GM18526 (cell line): Measurements from ENCODE around the gene GRM2.

Experiments
- POLR2A ChIP-seq: IDR thresholded peaks from 3 replicates; pipeline ENCODE4 v1.6.1; 2011; ENCODE audit not compliant: insufficient read length; ENCODE audit errors: extremely low read depth

GRM2 gene

DNA sequence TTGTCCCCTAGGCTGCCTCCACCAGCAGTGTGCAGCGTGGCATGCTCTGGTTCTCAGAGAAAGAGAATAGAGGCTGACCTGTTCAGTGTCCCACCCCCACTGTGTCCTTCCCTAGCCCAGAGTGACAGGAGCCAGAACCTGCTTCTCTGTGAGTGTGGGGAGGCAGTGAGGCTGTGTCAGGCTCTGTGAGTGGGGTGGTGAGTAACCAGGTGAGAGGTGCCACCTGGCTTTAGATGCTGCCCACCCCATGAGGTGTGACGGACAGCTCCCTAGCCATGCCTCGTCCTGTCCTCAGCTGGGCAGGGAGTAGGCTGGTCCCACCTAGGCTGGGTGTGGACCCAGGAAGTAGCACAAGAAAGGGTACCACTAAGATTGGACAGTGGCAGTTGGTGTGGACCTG lies 29.5 kb upstream of the GRM2 start:
- TF ChIP-seq POLR2A, result no peak

DNA sequence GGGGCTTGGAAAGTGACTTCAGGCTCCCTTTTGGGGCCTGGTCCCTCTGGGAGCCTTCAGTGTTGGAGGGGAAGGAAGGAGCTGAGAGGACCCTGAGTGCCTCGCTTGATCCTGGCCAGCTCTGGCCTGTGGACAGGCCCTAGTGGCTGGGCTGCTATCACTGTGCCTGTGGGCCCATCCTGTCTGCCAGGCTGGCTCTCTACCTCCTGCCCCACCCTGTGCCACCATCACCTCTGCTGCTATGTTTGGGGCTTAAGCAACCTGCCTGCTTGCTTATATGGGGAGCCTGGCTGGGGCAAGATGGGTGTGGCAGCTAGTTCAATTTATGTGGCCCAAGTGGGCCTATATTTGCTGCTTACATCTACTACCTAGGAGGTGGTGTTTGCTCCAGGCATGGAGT lies 28.7 kb upstream of the GRM2 start:
- TF ChIP-seq POLR2A, result no peak

- no peak for TF ChIP-seq POLR2A
Measured at GRCh38 chr3:51678641-51679040, 28.2 kb upstream of the GRM2 start.

DNA sequence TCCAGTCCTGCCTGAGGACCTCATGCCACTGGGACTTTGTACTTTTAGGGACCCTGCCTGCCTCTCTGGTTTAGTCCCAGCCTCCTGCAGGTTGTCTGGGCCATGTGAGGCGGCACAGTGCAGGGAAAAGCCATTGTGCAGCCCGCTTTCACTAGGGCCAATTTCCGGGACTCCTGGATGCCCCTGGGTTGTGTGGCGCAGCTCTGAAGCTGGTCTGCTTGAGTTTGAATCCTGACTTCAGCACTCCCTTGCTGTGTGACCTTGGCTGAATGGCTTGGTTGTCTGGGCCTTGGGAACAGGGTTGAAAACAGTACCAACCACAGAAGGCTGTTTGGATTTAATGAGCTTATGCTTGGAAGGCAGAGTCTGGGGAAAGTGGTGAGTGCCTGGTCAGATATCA lies 27.6 kb upstream of the GRM2 start:
- no peak for TF ChIP-seq POLR2A

- TF ChIP-seq POLR2A, result no peak
Measured at GRCh38 chr3:51679777-51680176, 27.1 kb upstream of the GRM2 start.

- TF ChIP-seq POLR2A, result no peak
Measured at GRCh38 chr3:51680196-51680595, 26.7 kb upstream of the GRM2 start.

GRCh38 chr3:51680663-51681230 lies 26.1 kb upstream of the GRM2 start:
- no peak for TF ChIP-seq POLR2A

DNA sequence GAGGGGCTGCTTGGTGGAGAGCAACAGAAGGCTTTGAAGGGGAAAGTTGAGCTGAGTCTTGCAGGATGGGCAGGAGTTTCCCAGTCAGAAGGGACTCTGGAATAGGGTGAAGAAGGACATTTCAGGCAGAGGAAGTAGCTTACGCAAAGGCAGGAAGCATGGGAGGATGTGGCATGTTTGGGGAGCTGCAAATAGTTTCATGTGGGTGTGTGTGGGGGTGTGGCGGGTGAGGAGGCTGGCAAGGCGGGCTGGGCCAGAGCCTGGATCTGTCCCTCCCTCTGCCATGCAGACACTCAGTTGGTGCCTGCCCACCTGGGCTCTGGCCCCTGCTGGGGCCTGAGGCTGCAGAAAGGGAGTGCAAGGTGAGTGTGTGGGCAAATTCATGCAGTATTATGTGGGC lies 25.4 kb upstream of the GRM2 start:
- TF ChIP-seq POLR2A, result no peak

GRCh38 chr3:51682079-51682478 lies 24.8 kb upstream of the GRM2 start:
- TF ChIP-seq POLR2A, result no peak

DNA sequence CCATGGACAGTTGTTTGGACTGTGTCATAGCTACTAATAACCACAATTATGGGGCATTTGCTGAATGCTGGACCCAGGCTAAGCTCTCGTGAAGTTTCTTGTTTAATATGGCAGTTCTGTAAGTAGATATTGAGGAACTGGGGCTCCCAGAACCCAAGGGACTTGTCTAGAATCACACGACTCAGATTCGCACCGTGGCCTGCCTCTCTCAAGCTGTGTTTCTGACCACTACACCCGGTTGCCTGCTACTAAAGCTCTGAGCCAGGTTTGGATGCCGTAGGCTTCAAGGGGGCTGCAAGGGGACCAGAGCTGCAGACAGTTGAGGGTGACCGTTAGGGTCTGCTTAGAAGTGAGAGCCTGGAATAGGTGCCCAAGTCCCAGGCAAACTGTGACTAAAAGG lies 24.3 kb upstream of the GRM2 start:
- no peak for TF ChIP-seq POLR2A

GRCh38 chr3:51683566-51683965 lies 23.3 kb upstream of the GRM2 start:
- TF ChIP-seq POLR2A, result no peak

GRCh38 chr3:51684971-51685751 lies 21.7 kb upstream of the GRM2 start:
- no peak for TF ChIP-seq POLR2A

DNA sequence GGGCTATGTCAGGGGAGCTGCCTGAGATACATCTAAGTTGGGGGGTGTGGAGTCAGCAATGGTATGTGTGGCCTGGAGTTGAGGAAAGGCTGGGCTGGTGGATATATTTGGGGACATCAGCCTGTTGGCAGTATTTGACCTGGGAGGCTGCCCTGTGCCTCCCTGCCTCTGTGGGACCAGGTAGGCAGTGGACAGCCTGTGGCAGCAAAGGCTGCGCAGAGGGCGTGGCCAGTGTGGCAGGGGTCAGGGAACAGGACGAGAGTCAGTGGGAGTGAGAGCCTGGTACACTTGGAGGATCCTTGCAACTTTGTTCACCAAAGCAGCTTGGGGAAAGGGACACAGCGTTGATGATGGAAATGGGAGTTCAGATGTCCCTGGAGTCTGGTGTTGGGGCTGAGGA lies 20.8 kb upstream of the GRM2 start:
- TF ChIP-seq POLR2A, result no peak

DNA sequence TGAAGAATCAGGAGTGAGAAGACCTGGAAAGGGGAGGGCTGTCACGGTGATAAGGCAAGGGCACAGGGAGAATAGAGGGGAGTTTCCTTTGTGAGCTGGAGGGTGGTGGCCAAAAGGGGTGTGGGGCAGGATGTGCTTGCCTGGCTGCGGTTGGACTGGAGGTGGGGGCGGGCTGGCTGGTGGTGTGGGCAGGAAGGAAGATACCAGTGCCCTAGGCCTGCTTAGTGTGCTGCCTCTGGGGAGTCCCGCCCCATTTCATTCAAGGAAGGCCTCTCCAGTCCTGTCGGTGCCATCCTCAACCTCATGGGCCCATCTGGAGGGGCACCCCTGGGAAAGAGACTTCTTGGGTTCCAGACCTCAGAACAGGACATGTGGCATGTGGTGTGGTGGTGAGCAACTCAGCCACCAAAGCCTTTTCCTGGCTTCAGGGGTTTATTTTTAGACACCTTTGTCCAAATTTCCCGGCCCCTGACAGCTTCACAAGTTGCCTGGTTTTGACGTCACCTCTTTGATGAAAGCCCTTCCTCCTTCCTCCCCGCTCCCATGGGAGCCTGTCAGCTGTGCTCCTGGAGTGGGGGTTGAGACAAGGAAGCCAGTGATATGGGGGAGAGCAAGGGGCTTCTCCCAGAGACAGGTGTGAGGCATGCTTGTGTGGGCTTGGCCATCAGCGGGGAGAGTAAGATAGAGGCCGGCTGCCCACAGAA lies 20.2 kb upstream of the GRM2 start:
- TF ChIP-seq POLR2A, result no peak

GRCh38 chr3:51687431-51688205 lies 19.2 kb upstream of the GRM2 start:
- no peak for TF ChIP-seq POLR2A

DNA sequence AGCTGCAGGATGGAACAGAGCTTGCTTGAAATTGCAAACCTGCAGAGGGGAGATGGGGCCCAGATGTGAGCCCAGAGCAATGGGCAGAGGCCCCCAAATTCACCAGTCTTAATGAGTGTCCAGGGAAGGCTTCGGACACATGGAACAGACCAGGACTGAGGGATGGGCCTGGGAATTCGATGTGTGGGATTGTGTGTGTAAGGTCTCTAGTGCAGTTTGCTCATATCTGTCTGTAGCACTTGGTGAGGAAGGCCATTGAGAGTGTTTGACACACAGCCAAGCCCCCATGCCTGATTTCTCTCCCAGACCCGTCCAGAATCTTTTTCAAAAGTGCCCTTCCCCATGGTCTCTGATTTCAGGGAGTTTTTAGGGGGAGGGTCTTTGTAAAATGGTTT lies 18.7 kb upstream of the GRM2 start:
- TF ChIP-seq POLR2A, result no peak
